Cardiac muscle cell (in vitro differentiated cells and primary cell): ENCODE measurements around the gene PTPRD. TPM values are rescaled to one million over a fixed set of nuclear protein-coding genes. Genes with fewer than 3 reads are reported as not detected.

ENCODE experiments used
- DNase-seq, 2 donors: peaks; one replicate each; pipeline versions ENCODE4 v3.0.0 to v3.0.0-alpha.2; 2010 to 2017; ENCODE audit warnings: low read depth in 1 of 2, low spot score in 1 of 2
- H3K27ac ChIP-seq: fragments of 200-600 bp; sonication (generic); 2 replicates; pipeline ENCODE4 v1.5.1; 2016
- H3K27me3 ChIP-seq: fragments of 200-600 bp; sonication (generic); 2 replicates; pipeline ENCODE4 v1.6.0; 2016; ENCODE audit warnings: control low read depth
- H3K36me3 ChIP-seq: fragments of 200-600 bp; sonication (generic); 2 replicates; pipeline ENCODE4 v1.5.1; 2016; ENCODE audit warnings: control low read depth
- H3K4me1 ChIP-seq: fragments of 200-600 bp; sonication (generic); 2 replicates; pipeline ENCODE4 v1.8.1; 2017; ENCODE audit warnings: low read depth, mild to moderate bottlenecking, mixed run types
- H3K4me3 ChIP-seq: fragments of 200-600 bp; sonication (generic); 2 replicates; pipeline ENCODE4 v1.5.1; 2016; ENCODE audit warnings: mild to moderate bottlenecking
- H3K9me3 ChIP-seq: fragments of 200-600 bp; sonication (generic); 2 replicates; pipeline ENCODE4 v1.5.1; 2017; ENCODE audit warnings: low read depth, mild to moderate bottlenecking, control low read depth
- CTCF ChIP-seq: IDR thresholded peaks from 2 replicates; pipeline ENCODE4 v1.5.1; 2012; ENCODE audit warnings: low read depth, mild to moderate bottlenecking, low read length
- polyA plus RNA-seq: library from polyadenylated mRNA; unstranded; fragments of >200 nt; fragmentation: Nextera tagmentation; extraction: Ambion mirVana; gene quantifications from 2 replicates; pipeline ENCODE4 v1.2.1, GENCODE V29; 2016
- total RNA-seq: library from RNA; depleted of rRNA; stranded (reverse); fragments of >200 nt; gene quantifications from 2 replicates; pipeline ENCODE4 v1.2.3, GENCODE V29; 2016

PTPRD gene
- total and polyA plus RNA-seq, 2 experiments from 2014 or later: 37.0 to 287 TPM

- H3K4me3 ChIP-seq: no peak overlapping the region
- no peak for DNase-seq
- no peak for TF ChIP-seq CTCF
Measured at GRCh38 chr9:8515748-8516147, 2097.1 kb downstream of the PTPRD start.

GRCh38 chr9:8514760-8515159, 2098.0 kb downstream of the PTPRD start:
- H3K27ac ChIP-seq: no peak overlapping the region
- H3K4me3 ChIP-seq: no peak overlapping the region
- H3K36me3 ChIP-seq: no peaks in the 10 kb centered on the region
- DNase-seq: no peak
- H3K27me3 ChIP-seq: no peaks in the 10 kb centered on the region
- H3K4me1 ChIP-seq: no peaks in the 10 kb centered on the region
- no peak for TF ChIP-seq CTCF
- H3K9me3 ChIP-seq: no peaks in the 10 kb centered on the region

More at GRCh38 chr9:8515748-8516147, 2097.1 kb downstream of the PTPRD start:
- Histone ChIP-seq H3K27ac (no peak overlapping the region), H3K9me3 (no peaks in the 10 kb centered on the region), H3K27me3 (no peaks in the 10 kb centered on the region), H3K36me3 (no peaks in the 10 kb centered on the region), H3K4me1 (no peaks in the 10 kb centered on the region)

GRCh38 chr9:8508671-8509290, 2104.0 kb downstream of the PTPRD start:
- TF ChIP-seq CTCF: no peak
- Histone ChIP-seq H3K36me3 (no peaks in the 10 kb centered on the region), H3K27ac (no peak overlapping the region), H3K4me3 (no peak overlapping the region), H3K27me3 (no peaks in the 10 kb centered on the region), H3K4me1 (peaks cover 3% of the 10 kb centered on the region), H3K9me3 (no peaks in the 10 kb centered on the region)
- no peak for DNase-seq

- H3K27ac ChIP-seq: no peak overlapping the region
- DNase-seq: peak in 1 of 2 donors; percentile 3
- no peak for TF ChIP-seq CTCF
- H3K9me3 ChIP-seq: no peaks in the 10 kb centered on the region
- H3K4me1 ChIP-seq: no peaks in the 10 kb centered on the region
- no peaks in the 10 kb centered on the region for H3K27me3 ChIP-seq
- peaks cover 24% of the 10 kb centered on the region for H3K36me3 ChIP-seq
- no peak overlapping the region for H3K4me3 ChIP-seq
Measured at GRCh38 chr9:8494571-8494970, 2118.2 kb downstream of the PTPRD start.

GRCh38 chr9:8492679-8493078, 2120.1 kb downstream of the PTPRD start:
- no peak for TF ChIP-seq CTCF
- DNase-seq: no peak
- no peaks in the 10 kb centered on the region for H3K27me3 ChIP-seq
- H3K4me1 ChIP-seq: no peaks in the 10 kb centered on the region
- H3K9me3 ChIP-seq: no peaks in the 10 kb centered on the region
- no peak overlapping the region for H3K4me3 ChIP-seq
- H3K27ac ChIP-seq: no peak overlapping the region
- peaks cover 17% of the 10 kb centered on the region for H3K36me3 ChIP-seq
